H1 (cell line): Measurements from ENCODE around the gene UROC1. TPM values are rescaled to one million over a fixed set of nuclear protein-coding genes. Genes with fewer than 3 reads are reported as not detected.

Experiments used
- CTCF ChIA-PET: fragments of 300-600 bp; sonication (Branson Sonifier 250); formaldehyde crosslinking; loops from one replicate; lab custom pipeline; 2021; ENCODE audit not compliant: partially characterized antibody; lab: Charles Lee
- POLR2A ChIA-PET: fragments of 300-600 bp; sonication (Branson Sonifier 250); formaldehyde crosslinking; loops from one replicate; lab custom pipeline; 2021; ENCODE audit warnings: inconsistent platforms; ENCODE audit not compliant: partially characterized antibody; lab: Charles Lee
- DNase-seq, 2 experiments: peaks; one replicate each; pipeline versions ENCODE4 v3.0.0 to v3.0.0-alpha.2; 2010 to 2022; ENCODE audit warnings: low spot score in 2 of 2, low read depth in 1 of 2, mixed read lengths in 1 of 2
- FAIRE-seq: peaks from 2 replicates; lab custom pipeline; 2011; peaks lifted over from hg19 to GRCh38; lab: Jason Lieb, UNC
- H2AFZ ChIP-seq: 2 replicates; pipeline ENCODE4 v1.8.1; 2012; ENCODE audit warnings: low read length, inconsistent platforms
- H2AK5ac ChIP-seq: 2 replicates; pipeline ENCODE4 v1.6.1; 2013; ENCODE audit warnings: low read depth, low read length
- H2BK120ac ChIP-seq: replicated peaks from 2 replicates; pipeline ENCODE3; 2013; ENCODE audit warnings: low read depth, low read length, inconsistent platforms
- H2BK12ac ChIP-seq: 2 replicates; pipeline ENCODE4 v1.6.1; 2013; ENCODE audit warnings: low read depth, low read length
- H2BK15ac ChIP-seq: 2 replicates; pipeline ENCODE4 v1.6.1; 2013; ENCODE audit warnings: low read length
- H2BK20ac ChIP-seq: 2 replicates; pipeline ENCODE4 v1.6.1; 2013; ENCODE audit warnings: low read length
- H2BK5ac ChIP-seq: 2 replicates; pipeline ENCODE4 v1.6.1; 2013; ENCODE audit warnings: low read depth, low read length
- H3K14ac ChIP-seq: 2 replicates; pipeline ENCODE4 v1.6.1; 2013; ENCODE audit warnings: inconsistent platforms; ENCODE audit not compliant: insufficient read length
- H3K18ac ChIP-seq: 2 replicates; pipeline ENCODE4 v1.6.1; 2013; ENCODE audit warnings: low read length; ENCODE audit errors: extremely low read depth
- H3K23ac ChIP-seq: 2 replicates; pipeline ENCODE4 v1.6.1; 2013; ENCODE audit warnings: inconsistent platforms; ENCODE audit not compliant: insufficient read length
- H3K23me2 ChIP-seq: 2 replicates; pipeline ENCODE4 v1.6.1; 2013; ENCODE audit warnings: low read depth, low read length
- H3K27ac ChIP-seq: 2 replicates; pipeline ENCODE4 v1.6.1; 2011; ENCODE audit warnings: low read depth, low read length, inconsistent platforms
- H3K27me3 ChIP-seq, 4 experiments: replicated peaks in 1 of 4; 1 replicate in 1 of 4; 2 replicates in 3 of 4; pipeline versions ENCODE4 v1.6.1 to v1.8.1; 2011 to 2013; ENCODE audit warnings: low read length in 3 of 4, mild to moderate bottlenecking in 3 of 4, inconsistent platforms in 2 of 4, mixed read lengths in 2 of 4, moderate library complexity in 1 of 4; ENCODE audit not compliant: control insufficient read depth in 3 of 4, insufficient read depth in 3 of 4; ENCODE audit errors: extremely low read depth in 1 of 4
- H3K36me3 ChIP-seq, 4 experiments: 2 replicates each; pipeline versions ENCODE4 v1.6.1 to v1.8.1; 2011 to 2013; ENCODE audit warnings: mild to moderate bottlenecking in 4 of 4, low read length in 3 of 4, moderate library complexity in 2 of 4, control low read depth in 1 of 4, inconsistent platforms in 1 of 4; ENCODE audit not compliant: insufficient read depth in 4 of 4, control insufficient read depth in 2 of 4
- H3K4ac ChIP-seq: replicated peaks from 2 replicates; pipeline ENCODE3; 2013; ENCODE audit warnings: low read length, low read depth, mixed read lengths, inconsistent platforms; ENCODE audit not compliant: insufficient read length
- H3K4me1 ChIP-seq, 4 experiments: replicated peaks in 1 of 4; 1 replicate in 1 of 4; 2 replicates in 3 of 4; pipeline versions ENCODE4 v1.6.1 to v1.8.1; 2011 to 2013; ENCODE audit warnings: low read length in 3 of 4, inconsistent platforms in 2 of 4, mixed read lengths in 1 of 4; ENCODE audit not compliant: insufficient read depth in 4 of 4, control insufficient read depth in 3 of 4
- H3K4me2 ChIP-seq, 2 experiments: 2 replicates each; pipeline versions ENCODE4 v1.6.1 to v1.8.1; 2011 to 2013; ENCODE audit warnings: low read depth in 2 of 2, low read length in 2 of 2, control low read depth in 1 of 2, inconsistent platforms in 1 of 2, mild to moderate bottlenecking in 1 of 2; ENCODE audit not compliant: insufficient read depth in 1 of 2
- H3K4me3 ChIP-seq, 4 experiments: fragments of 200-600, 300-600 bp in 1 of 4; sonication (generic), shearing (Covaris generic), sonication (Bioruptor Twin) in 1 of 4; 2 replicates each; pipeline versions ENCODE4 v1.5.1 to v1.8.1; 2011 to 2016; ENCODE audit warnings: low read length in 4 of 4, low read depth in 3 of 4, control low read depth in 2 of 4, inconsistent platforms in 2 of 4, mild to moderate bottlenecking in 2 of 4, mixed read lengths in 1 of 4, moderate library complexity in 1 of 4; ENCODE audit not compliant: insufficient read depth in 2 of 4; ENCODE audit errors: extremely low read depth in 1 of 4
- H3K56ac ChIP-seq: replicated peaks from 2 replicates; pipeline ENCODE3; 2013; ENCODE audit warnings: low read depth, mild to moderate bottlenecking, mixed read lengths, low read length, inconsistent platforms; ENCODE audit not compliant: insufficient read length
- H3K79me1 ChIP-seq: 2 replicates; pipeline ENCODE4 v1.6.1; 2013; ENCODE audit warnings: low read depth, low read length, control low read depth
- H3K79me2 ChIP-seq, 2 experiments: 2 replicates each; pipeline versions ENCODE4 v1.6.1 to v1.8.1; 2012 to 2013; ENCODE audit warnings: low read length in 2 of 2, mild to moderate bottlenecking in 2 of 2, inconsistent platforms in 1 of 2; ENCODE audit not compliant: insufficient read depth in 2 of 2, control insufficient read depth in 1 of 2
- H3K9ac ChIP-seq, 4 experiments: replicated peaks in 1 of 4; 1 replicate in 1 of 4; 2 replicates in 3 of 4; pipeline versions ENCODE4 v1.6.1 to v1.8.1; 2011 to 2013; ENCODE audit warnings: low read depth in 3 of 4, low read length in 3 of 4, control low read depth in 2 of 4, mild to moderate bottlenecking in 2 of 4, moderate library complexity in 2 of 4, inconsistent platforms in 1 of 4; ENCODE audit errors: extremely low read depth in 1 of 4
- H3K9me3 ChIP-seq, 2 experiments: 2 replicates each; pipeline versions ENCODE4 v1.6.1 to v1.8.1; 2012 to 2013; ENCODE audit warnings: mild to moderate bottlenecking in 2 of 2, moderate library complexity in 2 of 2, control low read depth in 1 of 2, inconsistent platforms in 1 of 2, low read depth in 1 of 2, low read length in 1 of 2, mixed read lengths in 1 of 2; ENCODE audit not compliant: insufficient read depth in 2 of 2
- H4K20me1 ChIP-seq, 2 experiments: replicated peaks in 1 of 2; 2 replicates each; pipeline versions ENCODE3 to v1.8.1; 2011 to 2013; ENCODE audit warnings: inconsistent platforms in 2 of 2, low read length in 2 of 2, mild to moderate bottlenecking in 1 of 2; ENCODE audit not compliant: insufficient read depth in 2 of 2, control insufficient read depth in 1 of 2
- H4K5ac ChIP-seq: 2 replicates; pipeline ENCODE4 v1.6.1; 2013; ENCODE audit warnings: low read length, low read depth, mixed read lengths, inconsistent platforms; ENCODE audit not compliant: insufficient read length
- H4K8ac ChIP-seq: 2 replicates; pipeline ENCODE4 v1.8.0; 2013; ENCODE audit warnings: mild to moderate bottlenecking, moderate library complexity, low read length, inconsistent platforms; ENCODE audit not compliant: insufficient read depth; ENCODE audit errors: extremely low read depth
- H4K91ac ChIP-seq: replicated peaks from 2 replicates; pipeline ENCODE3; 2013; ENCODE audit warnings: low read length, mixed read lengths, inconsistent platforms; ENCODE audit not compliant: insufficient read length
- ATF3 ChIP-seq: IDR thresholded peaks from 2 replicates; pipeline ENCODE4 v1.6.1; 2011; ENCODE audit warnings: low read depth, mild to moderate bottlenecking, low read length; ENCODE audit not compliant: insufficient read depth
- CREB1 ChIP-seq: IDR thresholded peaks from 2 replicates; pipeline ENCODE4 v1.6.1; 2012; ENCODE audit warnings: inconsistent platforms
- KDM1A ChIP-seq: fragments of 200-600, 300-600 bp; sonication (generic); IDR thresholded peaks from 2 replicates; pipeline ENCODE4 v1.7.1; 2016; ENCODE audit warnings: mild to moderate bottlenecking, low read length, borderline replicate concordance
- KDM4A ChIP-seq: IDR thresholded peaks from one replicate; pipeline ENCODE4 v1.7.1; 2012; ENCODE audit warnings: low read depth, mild to moderate bottlenecking, moderate library complexity, low read length, inconsistent platforms; ENCODE audit not compliant: severe bottlenecking
- NRF1 ChIP-seq: IDR thresholded peaks from 2 replicates; pipeline ENCODE4 v1.6.1; 2011; ENCODE audit warnings: mild to moderate bottlenecking, low read depth, low read length, improper control_type of control experiment
- PHF8 ChIP-seq: fragments of 200-600 bp; sonication (generic); conservative IDR thresholded peaks from 2 replicates; pipeline ENCODE4 v1.7.1; 2012; ENCODE audit warnings: low read depth, mild to moderate bottlenecking, inconsistent platforms, low read length, moderate library complexity
- POLR2A ChIP-seq, 2 experiments: IDR thresholded peaks; 1 replicate in 1 of 2; 2 replicates in 1 of 2; pipeline ENCODE4 v1.6.1; 2011; ENCODE audit warnings: low read depth in 2 of 2, low read length in 2 of 2, mild to moderate bottlenecking in 2 of 2; ENCODE audit errors: control extremely low read depth in 1 of 2
- POLR2AphosphoS5 ChIP-seq: IDR thresholded peaks from 2 replicates; pipeline ENCODE4 v1.6.1; 2011; ENCODE audit warnings: low read depth, low read length
- WGBS, 2 experiments: shearing (Covaris generic) in 1 of 2; methylation state at CpG; one replicate each; pipeline versions ENCODE4 v1.1.6 to v1.1.7; 2013 to 2015; ENCODE audit warnings: low lambda C conversion rate in 2 of 2, mixed read lengths in 2 of 2, inconsistent platforms in 1 of 2, low coverage in 1 of 2, missing lambda C conversion rate in 1 of 2; ENCODE audit not compliant: insufficient replicate concordance in 2 of 2, insufficient coverage in 1 of 2, insufficient read length in 1 of 2; ENCODE audit errors: extremely low coverage in 1 of 2, missing lambda C conversion rate in 1 of 2; 5-methylcytosine and 5-hydroxymethylcytosine counted together
- polyA plus RNA-seq, 7 experiments: library from polyadenylated mRNA; depleted of rRNA in 3 of 7; stranded (reverse) in 5 of 7; unstranded in 2 of 7; fragments of >200 nt in 5 of 7; fragments of 200-250 nt in 2 of 7; gene quantifications; 1 replicate in 5 of 7; 2 replicates in 1 of 7; 4 replicates in 1 of 7; pipeline versions ENCODE4 v1.2.1 to v1.2.3, GENCODE V29; 2011 to 2013; ENCODE audit warnings: missing spikeins in 2 of 7, mixed read lengths in 2 of 7
- total RNA-seq: library from RNA; stranded (reverse); fragmentation: NEBNext Ultra II Directional; extraction: Animal tissue kit (Norgen Biotek cat#: 25700); gene quantifications from 2 replicates; pipeline ENCODE4 v1.2.1, GENCODE V29; 2021
- TF ChIP-seq, protein P1 (sequence below): IDR thresholded peaks from 2 replicates; pipeline ENCODE4 v1.6.1; 2012; ENCODE audit warnings: inconsistent platforms

Gene UROC1
- total and polyA plus RNA-seq, 2 of the 8 experiments (the other 6 are each of a cell fraction or from before 2014, with no cell fraction given): 0.03 TPM; not detected in 1

- Histone ChIP-seq H2AK5ac (peak overlapping the region; percentile 75; the same call in 1 of the 2 replicates), H3K14ac (no peak overlapping the region), H3K27ac (peak overlapping the region; percentile 77), H3K4me3 (peak overlapping the region; percentile 71 to 80 (median 74)), H3K79me1 (peaks cover 8% of the 10 kb centered on the region), H4K20me1 (peaks cover 13 to 14% of the 10 kb centered on the region in 2 experiments), H3K4ac (no peak overlapping the region), H3K36me3 (peaks cover 0 to 7% (median 1%) of the 10 kb centered on the region in 4 experiments; a peak in 4 of 8 replicates), H3K79me2 (peaks cover 0 to 31% of the 10 kb centered on the region in 2 experiments; a peak in 2 of 4 replicates), H2BK20ac (0 out of 2 replicates have a peak overlapping the region, but pooled peaks have one; percentile 34), H2BK120ac (peak overlapping the region; percentile 48), H4K5ac (peak overlapping the region; percentile 90), H3K4me1 (peaks cover 9 to 22% (median 14%) of the 10 kb centered on the region in 4 experiments; a peak in 6 of 7 replicates), H4K91ac (peak overlapping the region; percentile 75), H3K27me3 (no peaks in the 10 kb centered on the region), H3K9me3 (no peaks in the 10 kb centered on the region), H3K23me2 (peaks cover 15% of the 10 kb centered on the region), H3K56ac (no peak overlapping the region), H3K9ac (peak overlapping the region in 3 of 4 experiments; percentile 70 to 82 (median 75); a peak in 6 of 7 replicates), H2BK15ac (peak overlapping the region; percentile 88; the same call in 1 of the 2 replicates), H3K23ac (no peak overlapping the region), H3K4me2 (peak overlapping the region; percentile 98 to 99), H2BK12ac (peak overlapping the region; percentile 88), H4K8ac (peak overlapping the region; percentile 82), H2AFZ (peak overlapping the region; percentile 48), H2BK5ac (peak overlapping the region; percentile 94), H3K18ac (peak overlapping the region; percentile 71)
- FAIRE-seq (no peak), DNase-seq (peak in 1 of 2 experiments; percentile 67)
- ChIA-PET CTCF (interaction anchor here (0.7 to 3.1 kb wide), 7 partner anchors 12 to 343 kb away, joined by 3 to 15 read pairs (median 4); no protein-coding TSS in a partner anchor), POLR2A (interaction anchor here (0.8 to 4.2 kb wide), 6 partner anchors 9 to 342 kb away, joined by 3 to 23 read pairs (median 4); partner anchors contain the start of gene KLF15)
- 22% methylated on average over 31 of the region's 66 CpGs; no CpG with 5 or more reads in 1 of the 2 experiments for WGBS, 2 experiments
- TF ChIP-seq POLR2AphosphoS5 (peak; percentile 27), PHF8 (peak; percentile 30; the same call in 1 of the 2 replicates), POLR2A (IDR thresholded peaks at IDR 0.05; ENCODE audit: control extremely low read depth in 1 of 2, low read depth in 2 of 2, low read length in 2 of 2) (peak in 1 of 2 experiments; percentile 54; a peak in 2 of 3 replicates), CREB1 (no peak), ATF3 (no peak), NRF1 (no peak), KDM1A (peak; percentile 63; the same call in 1 of the 2 replicates), KDM4A (peak; percentile 37)
- TF ChIP-seq, protein P1, sequence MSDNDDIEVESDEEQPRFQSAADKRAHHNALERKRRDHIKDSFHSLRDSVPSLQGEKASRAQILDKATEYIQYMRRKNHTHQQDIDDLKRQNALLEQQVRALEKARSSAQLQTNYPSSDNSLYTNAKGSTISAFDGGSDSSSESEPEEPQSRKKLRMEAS: peak; percentile 52; the same call in 1 of the 2 replicates
Observed at GRCh38 chr3:126476166-126477060, 41.2 kb downstream of the UROC1 start.
